C4-2B (cell line): Measurements from ENCODE around the gene HAND2.
A peak's percentile ranks its signal among the peaks of the same experiment; 100 is the strongest.

ENCODE experiments used
- H3K27ac ChIP-seq: fragments of 450-650 bp; 2 replicates; pipeline ENCODE4 v1.5.1; 2017
- ZFX ChIP-seq: fragments of 450-650 bp; IDR thresholded peaks from 2 replicates; pipeline ENCODE4 v1.6.1; 2017
- TF ChIP-seq, protein P1 (sequence below): fragments of 450-650 bp; conservative IDR thresholded peaks from 2 replicates; pipeline ENCODE4 v1.5.1; 2017; ENCODE audit warnings: mild to moderate bottlenecking

HAND2 gene

DNA sequence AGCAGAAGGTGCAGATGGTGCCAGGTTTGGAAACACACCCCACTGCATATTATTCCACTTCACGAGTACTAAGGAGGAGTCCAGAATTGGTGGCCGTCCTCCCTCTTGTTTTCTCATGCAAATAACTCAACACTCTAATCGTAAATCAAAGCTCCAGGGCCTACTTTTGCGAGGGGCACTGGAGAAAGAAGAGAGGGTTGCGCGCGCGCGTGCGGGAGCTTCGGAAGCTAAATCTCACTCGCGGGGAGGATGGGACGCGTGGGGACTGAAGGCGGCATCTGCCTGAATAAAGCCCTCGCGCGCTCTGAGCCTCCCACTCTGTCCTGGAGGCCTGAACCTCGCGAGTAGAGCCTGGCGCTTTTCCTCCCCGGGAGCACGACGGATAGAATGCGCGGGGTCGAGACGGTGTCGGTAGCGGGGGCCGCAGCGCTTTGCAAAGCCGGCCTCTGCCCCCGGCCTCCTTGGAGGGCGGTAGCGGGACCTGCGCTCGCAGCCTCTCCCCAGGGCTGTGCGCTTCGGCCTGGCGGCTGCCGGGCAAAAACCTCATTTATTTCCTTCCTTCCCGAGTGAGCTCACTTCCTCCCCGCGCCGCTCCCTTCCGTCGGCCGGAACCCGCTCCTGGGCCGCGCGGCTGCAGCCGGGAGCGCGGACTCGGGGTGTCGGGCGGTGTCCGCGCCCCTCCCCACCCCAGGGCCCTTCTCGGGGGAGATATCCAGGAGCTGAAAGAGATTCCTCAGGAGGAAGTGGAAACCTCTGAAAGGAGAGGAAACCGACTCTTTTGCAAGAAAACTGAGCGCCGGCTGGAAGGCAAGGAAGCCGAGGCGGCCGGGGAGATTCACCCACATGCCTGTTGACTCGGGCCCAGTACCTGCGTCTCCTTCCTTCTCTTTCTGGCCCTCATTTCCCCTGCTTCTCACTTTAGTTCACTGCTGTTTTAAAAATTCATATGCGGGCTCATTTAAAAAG, 20.7 kb downstream of the HAND2 start:
- H3K27ac ChIP-seq: no peak overlapping the region
- TF ChIP-seq ZFX: no peak
- TF ChIP-seq, protein P1, sequence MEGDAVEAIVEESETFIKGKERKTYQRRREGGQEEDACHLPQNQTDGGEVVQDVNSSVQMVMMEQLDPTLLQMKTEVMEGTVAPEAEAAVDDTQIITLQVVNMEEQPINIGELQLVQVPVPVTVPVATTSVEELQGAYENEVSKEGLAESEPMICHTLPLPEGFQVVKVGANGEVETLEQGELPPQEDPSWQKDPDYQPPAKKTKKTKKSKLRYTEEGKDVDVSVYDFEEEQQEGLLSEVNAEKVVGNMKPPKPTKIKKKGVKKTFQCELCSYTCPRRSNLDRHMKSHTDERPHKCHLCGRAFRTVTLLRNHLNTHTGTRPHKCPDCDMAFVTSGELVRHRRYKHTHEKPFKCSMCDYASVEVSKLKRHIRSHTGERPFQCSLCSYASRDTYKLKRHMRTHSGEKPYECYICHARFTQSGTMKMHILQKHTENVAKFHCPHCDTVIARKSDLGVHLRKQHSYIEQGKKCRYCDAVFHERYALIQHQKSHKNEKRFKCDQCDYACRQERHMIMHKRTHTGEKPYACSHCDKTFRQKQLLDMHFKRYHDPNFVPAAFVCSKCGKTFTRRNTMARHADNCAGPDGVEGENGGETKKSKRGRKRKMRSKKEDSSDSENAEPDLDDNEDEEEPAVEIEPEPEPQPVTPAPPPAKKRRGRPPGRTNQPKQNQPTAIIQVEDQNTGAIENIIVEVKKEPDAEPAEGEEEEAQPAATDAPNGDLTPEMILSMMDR: no peak

DNA sequence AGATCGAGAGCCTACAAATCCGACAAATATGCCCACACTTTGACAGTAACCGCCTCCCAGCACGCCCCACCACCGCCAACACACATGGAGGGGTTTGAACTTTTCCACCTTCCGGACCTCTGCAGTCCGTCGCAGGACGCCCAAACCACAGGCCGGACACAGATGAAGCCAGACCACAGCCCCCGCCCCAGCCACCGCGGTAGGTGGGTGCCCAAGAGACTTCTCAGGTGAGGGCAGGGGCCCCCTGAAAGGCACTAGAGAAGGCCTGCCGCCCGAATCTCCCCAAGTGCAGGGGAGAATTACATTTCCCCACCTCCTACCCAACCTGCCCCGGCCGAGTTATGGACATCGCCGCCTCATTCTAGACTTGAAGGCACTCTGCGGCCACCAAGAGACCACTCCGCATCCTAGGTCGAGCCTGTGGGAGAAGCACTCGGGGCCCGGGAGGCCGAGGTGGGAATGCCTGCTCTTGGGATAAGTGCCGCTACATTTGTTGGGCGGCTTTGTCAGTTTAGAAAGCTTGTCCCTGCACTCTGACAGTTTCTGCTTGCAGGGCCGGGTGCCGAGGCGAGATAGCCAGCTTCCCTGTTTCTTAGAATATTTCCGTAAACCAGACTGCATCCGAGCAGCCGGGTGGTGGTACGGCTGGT, 21.5 kb downstream of the HAND2 start:
- no peak for TF ChIP-seq ZFX
- TF ChIP-seq, protein P1: no peak
- no peak overlapping the region for H3K27ac ChIP-seq

DNA sequence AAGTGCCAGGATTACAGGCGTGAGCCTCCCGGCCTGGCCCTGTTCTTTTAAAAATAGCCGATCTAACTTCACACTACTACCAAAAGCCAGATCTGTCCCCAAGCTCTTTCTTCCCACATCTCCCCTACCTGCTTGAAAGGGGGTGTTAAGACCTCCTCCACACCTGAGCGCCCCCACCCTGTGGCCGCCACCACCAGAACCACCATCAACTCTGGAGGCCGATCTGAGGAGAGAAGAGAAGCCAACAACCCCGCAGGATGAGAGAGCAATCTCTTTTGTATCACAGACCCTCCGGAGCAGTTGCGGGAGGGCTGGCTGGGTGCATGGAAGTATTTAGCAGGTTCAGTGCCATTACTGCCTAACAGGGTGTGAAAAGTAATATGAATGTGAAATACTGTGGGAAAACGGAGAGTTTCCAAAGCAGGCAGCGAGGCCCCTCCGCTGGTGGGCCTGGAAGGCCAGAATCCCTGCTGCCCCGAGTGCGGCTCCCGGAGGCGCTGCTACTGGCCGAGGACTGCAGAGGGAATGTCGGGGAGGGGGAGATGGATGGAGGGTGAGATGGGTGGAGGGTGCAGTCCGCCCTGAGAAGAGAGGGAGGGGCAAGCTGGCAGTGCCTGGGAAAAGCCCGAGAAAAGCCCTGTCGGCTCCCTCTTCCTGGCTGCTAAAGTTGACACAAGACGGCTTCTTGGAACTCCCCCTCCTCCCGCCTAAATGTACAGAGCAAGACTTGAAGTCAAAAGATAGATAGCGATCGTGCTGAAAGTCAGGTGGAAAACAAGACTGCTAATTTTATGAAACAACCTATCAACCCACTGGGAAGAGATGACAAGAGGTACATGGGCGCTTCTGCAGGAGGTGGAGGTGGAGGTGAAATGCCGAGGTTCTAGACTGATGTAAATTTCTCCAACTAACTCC, 22.3 kb downstream of the HAND2 start:
- no peak for TF ChIP-seq ZFX
- TF ChIP-seq, protein P1: no peak
- H3K27ac ChIP-seq: no peak overlapping the region

DNA sequence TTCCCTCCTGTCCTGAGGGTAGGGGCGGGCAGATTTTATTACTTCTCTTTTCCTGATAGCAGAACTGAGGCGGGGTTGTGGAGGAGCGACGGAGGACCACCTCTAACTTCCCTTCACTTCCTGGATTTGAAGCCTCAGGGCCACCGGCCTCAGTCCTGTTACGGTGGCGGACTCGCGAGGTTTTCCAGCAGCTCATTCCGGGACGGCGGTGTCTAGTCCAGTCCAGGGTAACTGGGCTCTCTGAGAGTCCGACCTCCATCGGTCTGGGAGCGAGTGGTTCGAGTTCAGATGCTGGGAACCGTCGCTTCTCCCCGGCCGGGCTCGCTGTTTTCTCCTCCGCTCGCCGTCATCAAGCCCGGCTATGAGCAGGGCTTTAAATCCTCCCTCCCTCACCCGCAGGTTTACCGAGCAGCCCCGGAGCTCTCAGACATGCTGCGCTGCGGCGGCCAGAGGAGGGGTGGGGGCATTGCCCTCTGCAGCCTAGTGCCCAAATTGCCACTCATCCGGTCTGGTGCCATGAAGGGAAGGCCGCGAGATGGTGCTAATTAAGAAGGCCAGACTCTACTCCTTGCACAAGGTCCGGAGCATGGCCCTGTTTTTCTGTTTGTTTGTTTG, 23.3 kb downstream of the HAND2 start:
- no peak for TF ChIP-seq ZFX
- TF ChIP-seq, protein P1: no peak

DNA sequence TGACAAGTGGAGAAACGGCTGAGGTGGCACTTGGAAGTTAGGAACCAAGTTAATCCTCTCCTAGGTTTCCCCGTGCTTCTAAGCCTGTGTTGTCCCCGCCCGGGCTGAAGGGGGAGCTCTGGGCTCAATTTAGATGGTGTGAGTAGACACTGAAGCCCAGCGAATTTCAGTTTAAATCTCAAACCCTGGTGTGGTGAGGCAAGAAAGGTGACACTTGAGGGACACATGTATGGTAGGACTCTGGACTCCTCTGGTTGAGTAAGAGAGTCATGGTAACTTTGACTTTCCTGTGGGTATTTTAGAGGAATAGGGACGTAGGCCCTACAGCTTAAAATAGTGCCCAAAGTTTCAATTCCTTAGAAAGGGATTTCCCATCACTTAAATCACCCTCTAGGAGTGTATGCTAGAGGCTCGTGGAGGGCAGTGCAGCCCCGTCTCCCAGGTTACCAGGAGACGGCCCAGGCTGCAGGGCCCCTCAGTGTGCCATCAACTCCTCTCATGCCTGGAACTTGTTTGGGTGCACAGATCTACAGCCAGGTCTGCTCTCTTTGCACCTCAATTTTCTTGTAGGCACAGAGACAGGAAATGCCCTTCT, 24.0 kb downstream of the HAND2 start:
- no peak overlapping the region for H3K27ac ChIP-seq
- TF ChIP-seq, protein P1: peak; percentile 83
- no peak for TF ChIP-seq ZFX

More for the DNA sequence above, 23.3 kb downstream of the HAND2 start:
- H3K27ac ChIP-seq: no peak overlapping the region

DNA sequence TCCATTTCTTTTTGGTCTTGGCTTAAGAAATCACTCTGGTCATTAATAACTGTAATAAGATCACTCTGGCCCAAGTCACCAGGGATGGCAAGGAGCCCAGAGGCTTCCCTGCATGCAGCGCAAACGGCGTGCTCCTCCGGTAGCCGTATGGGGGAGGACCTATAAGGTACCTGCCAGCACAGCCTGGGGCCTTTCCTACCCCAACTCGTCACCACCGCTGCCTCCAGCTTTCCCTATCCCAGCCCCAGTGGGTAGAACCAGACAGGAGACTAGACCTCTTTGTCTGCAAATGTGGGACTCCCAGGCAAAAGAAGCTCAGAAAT, 25.9 kb downstream of the HAND2 start:
- TF ChIP-seq, protein P1: no peak
- no peak for TF ChIP-seq ZFX
- H3K27ac ChIP-seq: no peak overlapping the region
